ENCODE measurements around the gene STK32B.

DNA sequence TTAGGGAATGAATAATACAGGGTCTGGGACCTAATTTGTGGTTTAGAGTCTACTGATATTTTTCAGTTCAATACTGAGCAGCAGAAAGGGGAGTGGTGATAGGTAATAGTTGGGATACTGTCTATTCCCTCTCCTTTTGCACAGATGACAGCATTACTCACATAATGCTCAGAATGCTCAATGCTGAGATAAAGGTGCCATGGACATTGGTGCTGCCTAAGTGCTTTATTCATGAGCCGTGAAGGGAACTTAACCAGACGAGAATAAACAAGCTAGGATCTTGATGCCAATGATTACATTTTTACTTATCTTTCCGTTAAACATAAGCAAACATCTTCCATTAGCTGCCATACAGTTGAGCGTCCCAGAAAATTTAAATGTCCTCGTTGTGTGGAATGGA lies 75.6 kb downstream of the STK32B start:
- TF ChIP-seq, protein P1, sequence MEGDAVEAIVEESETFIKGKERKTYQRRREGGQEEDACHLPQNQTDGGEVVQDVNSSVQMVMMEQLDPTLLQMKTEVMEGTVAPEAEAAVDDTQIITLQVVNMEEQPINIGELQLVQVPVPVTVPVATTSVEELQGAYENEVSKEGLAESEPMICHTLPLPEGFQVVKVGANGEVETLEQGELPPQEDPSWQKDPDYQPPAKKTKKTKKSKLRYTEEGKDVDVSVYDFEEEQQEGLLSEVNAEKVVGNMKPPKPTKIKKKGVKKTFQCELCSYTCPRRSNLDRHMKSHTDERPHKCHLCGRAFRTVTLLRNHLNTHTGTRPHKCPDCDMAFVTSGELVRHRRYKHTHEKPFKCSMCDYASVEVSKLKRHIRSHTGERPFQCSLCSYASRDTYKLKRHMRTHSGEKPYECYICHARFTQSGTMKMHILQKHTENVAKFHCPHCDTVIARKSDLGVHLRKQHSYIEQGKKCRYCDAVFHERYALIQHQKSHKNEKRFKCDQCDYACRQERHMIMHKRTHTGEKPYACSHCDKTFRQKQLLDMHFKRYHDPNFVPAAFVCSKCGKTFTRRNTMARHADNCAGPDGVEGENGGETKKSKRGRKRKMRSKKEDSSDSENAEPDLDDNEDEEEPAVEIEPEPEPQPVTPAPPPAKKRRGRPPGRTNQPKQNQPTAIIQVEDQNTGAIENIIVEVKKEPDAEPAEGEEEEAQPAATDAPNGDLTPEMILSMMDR (IDR thresholded peaks at IDR 0.05), result no peak
- TF ChIP-seq POLR2A (IDR thresholded peaks at IDR 0.05), result no peak
